Esophagus squamous epithelium (tissue), 5 donors: ENCODE measurements around the gene KCNJ12. TPM values are rescaled to one million over a fixed set of nuclear protein-coding genes. Genes with fewer than 3 reads are reported as not detected.
"Not testable (repeated sequence)": the region's sequence is repeated elsewhere in the genome, so short reads cannot be mapped to it uniquely, and the experiment has no call there.

Experiments
- DNase-seq: peaks from one replicate; lab custom pipeline; 2025; lab: John Stamatoyannopoulos, UW
- H3K27ac ChIP-seq, 4 donors: fragments of 200-600 bp; sonication (generic); one replicate each; pipeline ENCODE4 v1.5.1; 2016 to 2019; ENCODE audit warnings: mild to moderate bottlenecking in 1 of 4
- H3K27me3 ChIP-seq, 4 donors: fragments of 200-600 bp; sonication (generic); 1 replicate in 3 of 4; 2 replicates in 1 of 4; pipeline versions ENCODE4 v1.5.1 to v1.6.0; 2017 to 2021; ENCODE audit warnings: antibody characterized with exemption in 1 of 4
- H3K36me3 ChIP-seq, 3 donors: fragments of 200-600 bp; sonication (generic); one replicate each; pipeline ENCODE4 v1.5.1; 2016 to 2019
- H3K4me1 ChIP-seq, 3 donors: fragments of 200-600 bp; sonication (generic); one replicate each; pipeline ENCODE4 v1.5.1; 2017 to 2019
- H3K4me3 ChIP-seq, 4 donors: fragments of 200-600 bp; sonication (generic); 1 replicate in 3 of 4; 2 replicates in 1 of 4; pipeline ENCODE4 v1.5.1; 2016 to 2019; ENCODE audit warnings: mild to moderate bottlenecking in 2 of 4, moderate library complexity in 1 of 4
- H3K9me3 ChIP-seq, 3 donors: fragments of 200-600 bp; sonication (generic); one replicate each; pipeline ENCODE4 v1.5.1; 2016 to 2019
- WGBS, 2 donors: methylation state at CpG; one replicate each; pipeline ENCODE4 v1.1.5; 2018; 5-methylcytosine and 5-hydroxymethylcytosine counted together
- intact Hi-C: fragments of 100-400 bp; cut with DNase I; formaldehyde crosslinking; loops from one replicate; pipeline ENCODE4 v1.15.0; 2022
- total RNA-seq, 4 donors: library from RNA; depleted of rRNA; stranded (reverse); fragments of >200 nt; gene quantifications; one replicate each; pipeline ENCODE4 v1.1.0, GENCODE V29; 2016
- donor health status: DM: yes; HTN: yes; CAD: no.

KCNJ12 gene
- total RNA-seq, 4 donors from 2014 or later, result 0.09 to 0.73 (median 0.38) TPM; not detected in 1

DNA sequence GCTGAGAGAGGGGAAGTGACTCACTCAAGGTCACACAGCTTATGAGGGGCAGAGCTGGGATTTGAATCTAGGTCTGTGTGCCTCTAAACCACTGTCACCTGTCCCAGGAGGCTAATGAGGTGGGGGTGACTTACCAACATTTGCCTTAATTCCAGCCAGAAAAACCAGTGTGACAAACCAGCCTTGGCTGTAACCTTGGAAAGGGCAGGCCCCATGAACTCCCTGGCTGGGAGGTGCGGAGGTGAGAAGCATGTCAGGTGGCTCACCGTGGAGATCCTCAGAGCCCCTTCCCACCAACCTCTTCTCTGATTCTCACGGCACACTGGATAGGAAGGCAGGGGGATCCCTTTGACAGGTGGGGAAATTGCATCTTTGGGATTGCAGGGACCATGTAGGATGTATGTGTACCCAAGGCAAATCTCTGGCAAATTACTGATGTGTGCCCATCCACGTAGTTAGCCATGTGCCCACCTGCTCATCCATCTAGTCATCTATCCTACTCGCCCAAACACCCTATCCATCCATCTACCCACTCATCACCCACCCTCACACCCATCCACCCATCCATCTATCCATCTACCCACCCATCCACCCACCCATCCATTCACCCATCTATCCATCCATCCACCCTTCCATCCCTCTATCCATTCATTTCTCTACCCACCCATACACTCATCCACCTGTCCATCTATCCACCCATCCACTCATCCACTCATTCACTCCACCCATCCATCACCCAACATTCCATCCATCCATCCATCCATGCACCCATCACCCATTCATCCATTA, 30.7 kb downstream of the KCNJ12 start:
- intact Hi-C loops, result not testable (repeated sequence)

DNA sequence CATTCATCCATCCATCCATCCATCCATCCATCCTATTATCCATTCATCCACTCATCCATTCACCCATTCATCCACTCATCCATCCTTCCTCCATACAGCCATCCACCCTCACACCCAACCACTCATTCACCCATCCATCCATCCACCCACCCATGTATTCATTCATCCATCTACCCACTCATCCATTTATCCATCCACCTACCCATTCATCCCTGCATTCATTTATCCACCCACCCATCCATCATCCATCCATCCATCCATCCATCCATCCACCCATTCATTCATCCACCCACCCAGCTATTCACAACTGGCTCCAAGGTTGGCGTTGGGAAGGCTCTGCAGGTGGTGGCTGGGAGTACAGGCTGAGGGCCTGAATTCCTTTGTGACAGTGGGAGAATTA, 31.6 kb downstream of the KCNJ12 start:
- H3K4me1 ChIP-seq, intact Hi-C loops, H3K27ac ChIP-seq, DNase-seq, H3K9me3 ChIP-seq, H3K27me3 ChIP-seq, H3K36me3 ChIP-seq, H3K4me3 ChIP-seq: not testable (repeated sequence)
- WGBS, 2 donors, result 71 to 80% methylated on average over 1 of the region's 1 CpG

More for the DNA sequence above, 30.7 kb downstream of the KCNJ12 start:
- not testable (repeated sequence) for H3K4me3 ChIP-seq, H3K36me3 ChIP-seq, DNase-seq, H3K27me3 ChIP-seq, H3K27ac ChIP-seq, H3K4me1 ChIP-seq, H3K9me3 ChIP-seq
- WGBS, 2 donors, result 56 to 60% methylated on average over 2 to 5 of the region's 5 CpGs

DNA sequence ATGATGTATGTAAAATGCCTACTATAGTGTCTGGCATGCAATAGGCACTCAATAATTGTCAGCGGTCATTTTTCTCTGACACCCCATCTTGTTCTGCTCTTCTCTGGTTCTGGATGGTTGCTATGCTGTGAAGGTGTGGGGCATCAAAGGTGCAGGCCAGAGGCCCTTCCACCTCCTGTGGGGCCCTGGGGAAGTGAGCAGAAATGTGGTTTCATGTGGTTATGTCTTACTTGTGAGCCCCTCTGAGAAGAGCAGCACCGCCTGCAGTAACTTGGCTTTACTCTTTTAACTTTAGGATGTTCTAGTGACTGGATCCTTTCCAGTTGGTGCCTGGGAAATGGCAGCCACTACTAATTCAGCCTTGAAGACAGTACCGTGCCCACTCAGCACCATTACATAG, 32.1 kb downstream of the KCNJ12 start:
- H3K4me1 ChIP-seq, H3K4me3 ChIP-seq, H3K36me3 ChIP-seq, H3K9me3 ChIP-seq, H3K27me3 ChIP-seq, intact Hi-C loops, H3K27ac ChIP-seq, DNase-seq: not testable (repeated sequence)
- WGBS, 2 donors, result 41 to 56% methylated on average over 2 to 3 of the region's 3 CpGs

DNA sequence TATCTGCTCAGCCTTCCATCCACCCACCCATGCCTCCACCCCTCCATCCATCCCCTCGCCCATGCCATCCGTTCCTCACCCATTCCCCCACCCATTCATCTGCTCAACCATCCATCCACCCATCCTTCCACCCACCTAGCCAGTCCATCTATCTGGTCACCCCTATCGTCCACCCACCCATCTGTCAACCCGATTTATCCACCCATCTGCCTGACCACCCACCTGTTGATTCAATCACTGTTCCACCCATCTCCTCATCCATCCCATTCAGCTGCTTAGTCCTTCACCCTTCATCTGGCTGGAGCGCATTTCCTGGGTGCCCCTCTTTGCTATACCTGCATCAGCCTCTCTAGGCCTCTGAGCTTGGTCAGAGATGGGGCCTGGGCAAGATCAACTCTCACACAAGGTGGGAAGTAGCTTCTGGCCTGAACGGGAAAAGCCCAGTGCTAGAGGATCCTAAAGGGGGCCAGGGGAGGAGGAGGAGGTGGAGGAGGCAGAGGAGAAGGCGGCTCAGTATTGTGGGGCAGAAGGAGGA, 32.7 kb downstream of the KCNJ12 start:
- intact Hi-C loops, H3K36me3 ChIP-seq, H3K4me1 ChIP-seq, H3K9me3 ChIP-seq, H3K27me3 ChIP-seq, H3K4me3 ChIP-seq, DNase-seq, H3K27ac ChIP-seq: not testable (repeated sequence)
- WGBS, 2 donors, result 71 to 72% methylated on average over 6 to 7 of the region's 7 CpGs

DNA sequence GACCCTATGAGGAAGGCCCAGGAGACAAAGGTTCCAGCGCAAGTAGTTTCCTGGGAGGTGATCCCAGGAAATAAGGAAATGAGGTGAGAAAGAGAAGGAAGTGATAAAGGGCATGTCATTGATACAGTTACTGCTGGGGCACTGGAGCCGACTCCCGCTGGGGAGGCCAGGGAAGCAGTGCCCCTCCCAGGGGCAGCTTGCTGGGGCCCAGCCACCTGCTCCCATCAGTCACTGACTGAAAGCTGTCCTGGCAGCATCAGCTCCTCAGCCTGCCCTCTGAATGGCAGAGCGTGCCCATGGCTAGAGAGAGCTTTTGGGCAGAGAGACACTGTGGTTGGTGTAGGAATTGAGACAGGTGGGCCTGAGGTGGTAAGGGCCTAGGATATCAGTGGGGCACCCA, 33.2 kb downstream of the KCNJ12 start:
- intact Hi-C loops, result not testable (repeated sequence)

DNA sequence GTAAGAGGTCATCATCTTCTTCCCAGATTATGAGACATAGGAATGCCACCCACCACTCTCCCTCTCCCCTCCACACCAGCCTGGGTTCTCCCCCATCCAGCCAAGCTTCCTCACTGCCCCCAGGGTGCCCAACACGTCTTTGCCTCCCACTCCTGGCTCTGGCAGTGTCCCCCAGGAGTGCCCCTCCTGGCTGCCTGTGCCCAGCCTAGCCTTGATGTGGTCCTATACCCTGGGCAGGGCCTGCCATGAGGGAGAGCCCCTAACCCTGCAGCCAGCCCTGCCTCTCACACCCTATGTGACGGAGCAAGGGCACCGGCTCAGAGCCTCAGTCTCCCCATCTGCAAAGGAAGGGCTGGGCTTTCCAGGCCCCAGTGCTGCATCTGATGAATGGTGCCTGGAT, 33.8 kb downstream of the KCNJ12 start:
- H3K27ac ChIP-seq, H3K9me3 ChIP-seq, H3K4me1 ChIP-seq, DNase-seq, H3K36me3 ChIP-seq, intact Hi-C loops, H3K4me3 ChIP-seq, H3K27me3 ChIP-seq: not testable (repeated sequence)
- WGBS, 2 donors, result no CpG with 5 or more reads among the region's 3 CpGs

More for the DNA sequence above, 33.2 kb downstream of the KCNJ12 start:
- not testable (repeated sequence) for H3K36me3 ChIP-seq, DNase-seq, H3K4me3 ChIP-seq, H3K4me1 ChIP-seq, H3K9me3 ChIP-seq, H3K27me3 ChIP-seq, H3K27ac ChIP-seq
- 71% methylated on average over 3 of the region's 4 CpGs for WGBS, 2 donors

DNA sequence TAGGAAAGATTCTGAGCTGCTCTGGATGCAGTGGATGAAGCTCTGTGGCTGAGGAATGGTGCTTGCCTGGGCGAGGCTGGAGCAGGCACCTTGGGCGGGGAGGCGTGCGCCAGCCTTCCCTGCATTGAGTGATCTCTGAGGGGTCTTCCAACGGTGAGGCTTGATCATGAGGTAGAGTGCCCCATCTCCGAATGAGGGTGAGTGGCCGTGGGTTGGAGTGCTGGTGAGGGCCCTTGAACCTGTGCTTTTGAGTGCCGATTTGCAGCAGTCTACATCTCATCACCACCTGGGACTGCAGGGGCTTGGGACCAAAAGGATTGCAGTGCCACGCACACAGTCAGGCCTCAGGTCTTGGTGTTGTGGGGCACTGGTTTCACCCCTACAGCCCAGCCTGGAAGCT, 34.2 kb downstream of the KCNJ12 start:
- no CpG with 5 or more reads among the region's 9 CpGs for WGBS, 2 donors
- H3K9me3 ChIP-seq, H3K4me1 ChIP-seq, intact Hi-C loops, H3K4me3 ChIP-seq, H3K27me3 ChIP-seq, DNase-seq, H3K27ac ChIP-seq, H3K36me3 ChIP-seq: not testable (repeated sequence)

DNA sequence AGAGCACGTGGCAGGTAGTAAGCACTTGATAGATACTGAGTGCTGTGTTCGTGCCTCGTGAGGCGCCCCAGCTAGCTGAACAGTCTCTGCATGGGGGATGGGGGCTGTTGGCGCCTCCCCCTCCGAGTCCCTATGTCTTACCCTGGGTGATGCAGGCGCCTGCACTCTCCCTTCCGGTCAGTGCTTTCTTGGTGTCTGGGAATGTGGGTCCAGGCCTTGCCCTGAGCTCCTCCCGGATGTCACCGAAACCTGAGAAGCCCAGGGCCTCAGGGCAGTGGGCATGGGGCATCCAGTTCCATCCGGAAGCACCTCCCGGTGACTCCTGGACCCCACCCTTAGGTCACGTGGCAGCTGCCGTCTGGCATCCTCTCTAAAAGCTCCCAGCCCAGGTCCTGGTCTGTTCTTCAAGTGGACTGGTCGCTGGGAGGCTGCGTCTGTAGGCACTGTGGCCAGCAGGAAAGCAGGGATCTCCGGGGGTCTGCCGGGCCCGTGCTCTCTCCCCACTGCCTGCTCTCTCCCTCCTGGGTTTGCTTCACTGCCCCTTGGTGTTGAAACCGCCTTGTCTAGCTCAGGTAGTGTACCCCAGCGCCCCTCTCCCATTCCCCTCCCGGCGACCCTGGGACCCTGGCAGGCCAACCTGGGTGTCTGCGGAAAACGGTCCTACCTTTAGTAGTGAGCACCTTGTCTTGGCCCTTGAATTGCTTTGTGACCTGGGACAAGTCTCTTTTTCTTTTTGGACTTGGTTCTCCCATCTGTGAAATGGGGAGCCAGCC, 34.9 kb downstream of the KCNJ12 start:
- WGBS, 2 donors, result 81 to 92% methylated on average over 6 to 13 of the region's 25 CpGs
- H3K4me1 ChIP-seq, H3K9me3 ChIP-seq, H3K4me3 ChIP-seq, H3K27ac ChIP-seq, H3K36me3 ChIP-seq, H3K27me3 ChIP-seq, DNase-seq, intact Hi-C loops: not testable (repeated sequence)

DNA sequence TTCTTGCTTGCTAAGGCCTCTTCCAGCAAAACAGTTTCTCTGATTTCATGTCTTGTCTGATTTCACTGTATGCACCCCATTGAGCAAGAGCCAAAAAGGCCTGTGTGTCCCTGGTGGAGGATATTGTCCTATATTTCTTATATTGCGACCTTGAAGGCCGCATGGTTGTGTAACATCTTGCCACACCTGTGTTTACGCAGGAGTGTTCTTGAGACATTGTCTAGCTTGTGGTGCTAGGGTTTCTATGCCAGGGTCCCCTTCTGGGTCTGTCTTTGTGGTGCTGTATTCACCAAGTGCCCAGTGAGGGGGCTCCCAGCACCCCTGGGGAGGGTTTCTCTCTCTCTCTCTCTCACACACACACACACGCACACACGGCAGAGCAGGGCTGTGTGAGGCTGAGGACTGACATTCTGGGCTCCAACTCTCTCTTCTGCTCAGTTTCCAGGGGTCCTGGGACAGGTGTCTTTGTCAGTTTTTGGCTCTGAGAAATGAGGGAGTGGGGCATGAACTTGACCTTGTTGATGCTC, 35.6 kb downstream of the KCNJ12 start:
- intact Hi-C loops, result not testable (repeated sequence)
- WGBS, 2 donors, result 80 to 86% methylated on average over 3 of the region's 5 CpGs

DNA sequence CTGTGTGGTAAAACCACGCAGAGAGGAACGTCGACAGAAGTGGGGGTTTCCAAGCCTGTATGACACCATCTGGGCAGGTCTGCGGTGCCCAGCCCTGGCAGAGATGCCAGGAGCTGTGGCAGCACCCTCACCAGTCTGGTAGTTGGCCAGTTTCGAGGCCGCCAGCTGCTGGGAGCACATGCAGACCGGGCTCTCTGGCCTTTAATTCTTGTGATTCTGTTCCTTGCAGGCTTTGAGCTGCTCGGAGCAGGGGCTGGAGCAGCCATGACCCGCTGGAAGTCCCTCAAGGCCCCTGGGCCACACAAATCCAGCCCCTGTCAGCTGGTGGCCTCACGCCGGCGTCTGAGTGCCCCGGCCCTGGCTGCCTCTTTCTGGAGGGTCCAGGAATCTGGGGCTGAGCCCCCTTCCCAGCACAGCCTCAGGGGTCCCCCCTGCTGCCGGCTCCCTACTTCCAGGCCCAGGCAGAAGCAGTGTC, 36.1 kb downstream of the KCNJ12 start:
- H3K4me3 ChIP-seq, H3K27me3 ChIP-seq, H3K9me3 ChIP-seq, H3K27ac ChIP-seq, DNase-seq, intact Hi-C loops, H3K4me1 ChIP-seq, H3K36me3 ChIP-seq: not testable (repeated sequence)
- 80 to 81% methylated on average over 3 to 7 of the region's 14 CpGs for WGBS, 2 donors

More for the DNA sequence above, 35.6 kb downstream of the KCNJ12 start:
- H3K9me3 ChIP-seq, H3K27ac ChIP-seq, H3K4me1 ChIP-seq, H3K4me3 ChIP-seq, H3K36me3 ChIP-seq, H3K27me3 ChIP-seq, DNase-seq: not testable (repeated sequence)

DNA sequence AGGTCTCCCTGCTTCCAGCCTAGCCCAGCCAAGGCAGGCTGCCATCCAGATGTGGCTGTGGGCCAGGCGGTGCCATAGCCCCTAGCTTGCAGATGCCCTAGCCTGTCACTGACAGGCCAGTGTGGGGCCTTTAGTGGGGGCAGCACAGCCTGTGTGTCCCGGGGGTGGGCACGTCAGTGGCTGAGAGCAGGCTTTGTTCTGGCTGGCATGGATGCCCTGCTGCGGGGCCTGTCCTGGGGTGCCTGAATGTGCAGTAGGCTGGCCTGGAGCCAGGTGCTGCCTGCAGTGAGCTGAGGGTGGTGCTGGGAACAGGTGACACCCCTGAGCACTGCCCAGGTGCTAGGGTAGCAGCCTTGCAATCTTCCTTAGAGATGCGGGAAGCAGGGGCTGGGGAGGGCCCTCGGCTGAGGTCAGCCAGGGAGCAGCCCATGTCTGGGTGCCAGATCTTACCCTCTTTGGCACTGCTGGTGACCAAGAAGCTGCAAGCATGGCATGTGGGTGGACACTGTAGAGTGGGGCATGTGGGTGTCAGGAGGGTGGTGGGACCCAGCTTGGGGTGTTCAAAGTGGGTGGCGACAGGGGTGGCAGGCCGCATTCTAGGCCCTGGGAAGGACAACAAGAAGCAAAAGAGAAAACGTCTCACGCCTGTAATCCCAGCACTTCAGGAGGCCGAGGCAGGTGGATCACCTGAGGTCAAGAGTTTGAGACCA, 37.6 kb downstream of the KCNJ12 start:
- H3K4me1 ChIP-seq, H3K27me3 ChIP-seq, DNase-seq, intact Hi-C loops, H3K27ac ChIP-seq, H3K9me3 ChIP-seq, H3K4me3 ChIP-seq, H3K36me3 ChIP-seq: not testable (repeated sequence)
- 50 to 94% methylated on average over 2 of the region's 11 CpGs for WGBS, 2 donors

DNA sequence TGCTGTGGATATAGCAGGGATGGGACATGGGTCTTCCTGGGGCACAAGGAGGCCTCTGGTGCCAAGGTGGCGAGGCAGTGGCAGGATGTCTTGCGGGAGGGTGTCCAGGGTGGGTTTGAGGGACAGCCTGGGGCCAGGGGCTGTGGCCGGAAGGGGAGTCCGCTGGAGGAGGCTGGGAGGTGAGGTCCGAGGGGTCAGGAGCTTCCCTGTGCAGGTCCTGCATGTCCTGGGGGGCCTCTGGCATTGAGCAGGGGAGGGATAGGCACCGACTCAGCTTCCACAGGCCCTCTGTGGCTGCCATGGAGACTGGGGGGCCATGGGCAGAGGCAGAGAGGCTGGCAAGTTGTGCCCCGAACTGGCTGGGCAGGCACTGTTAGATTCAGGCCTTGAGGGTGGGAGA, 38.5 kb downstream of the KCNJ12 start:
- 67 to 76% methylated on average over 6 to 7 of the region's 7 CpGs for WGBS, 2 donors
- H3K4me1 ChIP-seq, H3K36me3 ChIP-seq, H3K4me3 ChIP-seq, DNase-seq, intact Hi-C loops, H3K27me3 ChIP-seq, H3K27ac ChIP-seq, H3K9me3 ChIP-seq: not testable (repeated sequence)
